GM19023 (cell line): ENCODE measurements around the gene CCL15.
"Not testable (repeated sequence)": the region's sequence is repeated elsewhere in the genome, so short reads cannot be mapped to it uniquely, and the experiment has no call there.

Source experiments
- ATAC-seq: cut with Tn5 transposase; IDR thresholded peaks from one replicate; pipeline ENCODE4 v1.9.1; 2021; ENCODE audit warnings: mild to moderate bottlenecking, moderate library complexity; ENCODE audit not compliant: unreplicated experiment

CCL15 gene

GRCh38 chr17:35995346-35995745 lies 6.0 kb downstream of the CCL15 start:
- ATAC-seq = not testable (repeated sequence)

GRCh38 chr17:35991075-35991474 lies 10.3 kb downstream of the CCL15 start:
- ATAC-seq = no peak

GRCh38 chr17:35988164-35988563 lies 13.2 kb downstream of the CCL15 start:
- no peak for ATAC-seq

GRCh38 chr17:35986643-35987042 lies 14.7 kb downstream of the CCL15 start, which contains the start of gene CCL14:
Gene CCL14, minus strand, starts transcription at chr17:35986729. Its CDS starts 80 bp downstream, at chr17:35986649.
- no peak for ATAC-seq

- no peak for ATAC-seq
These were observed 17.2 kb downstream of the CCL15 start for GRCh38 chr17:35984140-35984539.

- no peak for ATAC-seq
These were observed 18.8 kb downstream of the CCL15 start for GRCh38 chr17:35982409-35983191.

GRCh38 chr17:35981908-35982330 lies 19.4 kb downstream of the CCL15 start:
- no peak for ATAC-seq

GRCh38 chr17:35981246-35981645 lies 20.1 kb downstream of the CCL15 start, which contains the start of gene CCL16:
Gene CCL16, minus strand, starts transcription at chr17:35981497. Its CDS starts 77 bp downstream, at chr17:35981420.
- ATAC-seq = no peak

- no peak for ATAC-seq
These were observed 23.0 kb downstream of the CCL15 start for GRCh38 chr17:35978346-35978745.

- no peak for ATAC-seq
These were observed 23.8 kb downstream of the CCL15 start for GRCh38 chr17:35977509-35977908.

- no peak for ATAC-seq
These were observed 27.8 kb downstream of the CCL15 start for GRCh38 chr17:35973333-35974260.

GRCh38 chr17:35972945-35973332 lies 28.4 kb downstream of the CCL15 start:
- no peak for ATAC-seq

GRCh38 chr17:35972535-35972934 lies 28.8 kb downstream of the CCL15 start:
- ATAC-seq = no peak

GRCh38 chr17:35972066-35972465 lies 29.3 kb downstream of the CCL15 start:
- no peak for ATAC-seq

- no peak for ATAC-seq
These were observed 31.6 kb downstream of the CCL15 start for GRCh38 chr17:35969558-35970380.

GRCh38 chr17:35968520-35969054 lies 32.8 kb downstream of the CCL15 start:
- no peak for ATAC-seq

- ATAC-seq = no peak
These were observed 36.1 kb downstream of the CCL15 start for GRCh38 chr17:35965272-35965671.

- no peak for ATAC-seq
These were observed 37.7 kb downstream of the CCL15 start for GRCh38 chr17:35963663-35964062.

GRCh38 chr17:35953720-35954119 lies 47.6 kb downstream of the CCL15 start:
- ATAC-seq = no peak

GRCh38 chr17:35949401-35949800 lies 52.0 kb downstream of the CCL15 start:
- ATAC-seq = no peak
